GM21529 (cell line): Measurements from ENCODE around the gene RAI1.

Experiments
- ATAC-seq: cut with Tn5 transposase; IDR thresholded peaks from one replicate; pipeline ENCODE4 v1.9.1; 2021; ENCODE audit not compliant: unreplicated experiment

Gene RAI1

DNA sequence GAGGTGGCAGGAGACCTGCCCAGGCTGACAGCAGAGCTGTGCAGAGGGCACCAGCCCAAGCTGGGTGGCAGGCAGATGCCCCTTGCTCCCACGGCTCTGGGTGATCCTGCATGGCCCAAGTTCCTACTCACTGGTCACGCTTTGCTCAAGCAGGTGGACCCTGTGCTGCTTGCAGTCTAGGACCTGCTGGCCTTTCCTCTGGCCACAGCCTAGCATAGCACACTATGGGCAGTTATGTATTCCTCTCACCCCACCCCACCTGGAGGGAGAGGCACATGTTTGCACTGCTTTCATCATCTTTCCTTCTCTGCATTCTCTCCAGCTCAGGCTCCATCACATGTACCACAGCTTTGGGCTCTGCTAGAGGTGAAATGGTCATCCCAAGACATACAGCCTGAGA, 175.1 kb downstream of the RAI1 start:
- ATAC-seq: no peak

DNA sequence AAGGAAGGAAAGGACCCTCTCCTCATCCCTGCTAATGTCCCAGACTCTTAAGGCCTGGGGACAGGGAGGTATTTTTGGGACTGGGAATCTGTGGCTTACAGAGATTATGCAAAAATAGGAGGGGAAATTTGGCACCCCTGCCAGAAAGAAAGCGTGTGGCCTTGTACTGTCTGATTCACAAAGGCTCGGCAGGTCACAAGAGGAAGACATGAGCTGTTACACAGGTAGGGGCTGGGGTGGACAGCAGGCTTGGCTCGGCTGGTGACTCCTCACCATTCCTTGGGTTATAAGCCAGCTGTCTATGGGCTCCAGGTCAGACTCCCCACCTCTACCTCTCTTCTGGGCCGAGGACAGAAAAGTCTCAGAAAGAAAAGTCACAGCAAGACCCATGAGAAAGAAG, 176.2 kb downstream of the RAI1 start:
- ATAC-seq: no peak

DNA sequence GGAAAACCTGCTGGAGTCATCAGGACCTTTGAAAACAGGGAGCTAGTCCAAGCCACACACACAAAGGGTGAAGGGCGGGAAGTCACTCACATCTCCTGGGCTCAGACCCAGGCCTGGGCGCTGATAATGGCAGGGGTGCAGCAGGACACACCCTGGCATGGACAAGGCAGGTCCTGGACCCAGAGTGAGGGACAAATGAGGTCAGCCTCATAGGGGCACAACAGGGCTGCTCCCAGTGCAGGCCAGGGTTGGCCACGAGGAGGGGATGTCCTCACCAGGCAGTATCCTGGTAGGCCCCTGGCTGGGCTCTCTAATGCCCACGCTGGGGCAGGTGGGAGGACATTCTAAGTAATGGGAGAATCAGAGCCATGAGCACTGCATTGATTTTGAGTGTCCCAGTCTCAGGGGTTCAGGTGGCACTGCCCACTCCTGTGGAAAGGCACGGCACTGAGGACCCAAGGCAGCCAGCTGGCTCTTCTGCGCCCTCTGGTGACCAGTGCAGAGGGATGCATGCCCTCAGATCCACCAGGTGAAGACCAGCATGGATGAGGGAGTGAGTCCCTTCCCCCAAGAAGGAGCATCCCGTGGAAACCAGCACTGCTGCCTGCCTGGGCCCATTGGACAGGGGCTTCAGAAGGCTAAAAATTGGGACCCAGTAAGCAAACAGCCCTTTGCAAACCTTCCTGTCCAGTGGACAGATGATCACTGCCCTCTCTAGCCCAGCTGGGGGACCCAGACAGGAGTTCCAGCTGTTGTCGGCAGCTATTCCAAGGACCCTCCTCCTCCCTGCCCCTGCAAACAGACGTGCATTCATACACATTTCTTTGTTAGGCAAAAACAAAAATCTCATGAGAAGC, 178.9 kb downstream of the RAI1 start:
- no peak for ATAC-seq

DNA sequence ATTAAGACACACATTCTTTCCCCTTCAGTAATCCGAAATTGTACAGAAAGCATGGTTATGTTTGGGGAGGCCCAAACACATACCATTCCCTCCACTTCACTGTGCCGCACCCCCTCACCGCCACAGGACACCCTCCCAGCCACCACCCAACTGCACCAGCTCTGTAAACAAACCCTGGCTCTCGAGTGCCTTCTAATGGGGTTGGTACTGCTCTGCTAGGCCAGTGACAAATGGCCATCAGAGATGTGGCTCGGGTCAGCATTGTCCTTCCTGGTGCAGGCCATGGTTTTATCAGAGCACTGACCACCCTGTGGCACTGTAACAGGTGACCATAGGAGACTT, 179.5 kb downstream of the RAI1 start:
- no peak for ATAC-seq
